Thyroid gland (tissue), 4 donors: ENCODE results near the gene LTF. TPM values are rescaled to one million over a fixed set of nuclear protein-coding genes. Genes with fewer than 3 reads are reported as not detected.
"Not testable (repeated sequence)": the region's sequence is repeated elsewhere in the genome, so short reads cannot be mapped to it uniquely, and the experiment has no call there.

Experiments
- DNase-seq, 2 donors: peaks; one replicate each; pipeline ENCODE4 v3.0.0-alpha.2; 2019
- H3K27ac ChIP-seq, 3 donors: fragments of 200-600 bp; sonication (generic); 1 replicate in 2 of 3; 2 replicates in 1 of 3; pipeline ENCODE4 v1.5.1; 2016 to 2019; ENCODE audit warnings: mild to moderate bottlenecking in 1 of 3, moderate library complexity in 1 of 3
- H3K27me3 ChIP-seq: fragments of 200-600 bp; sonication (generic); one replicate; pipeline ENCODE4 v1.5.1; 2019
- H3K36me3 ChIP-seq, 2 donors: fragments of 200-600 bp; sonication (generic); one replicate each; pipeline ENCODE4 v1.5.1; 2016 to 2019
- H3K4me1 ChIP-seq, 2 donors: fragments of 200-600 bp; sonication (generic); one replicate each; pipeline ENCODE4 v1.5.1; 2017 to 2019
- H3K4me3 ChIP-seq, 3 donors: fragments of 200-600 bp; sonication (generic); replicated peaks in 1 of 3; 1 replicate in 2 of 3; 2 replicates in 1 of 3; pipeline ENCODE4 v1.5.1; 2016; ENCODE audit warnings: mild to moderate bottlenecking in 1 of 3
- H3K9me3 ChIP-seq: fragments of 200-600 bp; sonication (generic); one replicate; pipeline ENCODE4 v1.5.1; 2017
- POLR2A ChIP-seq, 2 donors: fragments of 450-650 bp; IDR thresholded peaks; one replicate each; pipeline ENCODE4 v1.6.1; 2017; ENCODE audit warnings: antibody characterized with exemption in 2 of 2, mild to moderate bottlenecking in 2 of 2, moderate library complexity in 1 of 2
- WGBS, 2 donors: methylation state at CpG; one replicate each; pipeline ENCODE4 v1.1.5; 2017; 5-methylcytosine and 5-hydroxymethylcytosine counted together
- intact Hi-C: fragments of 100-400 bp; cut with DNase I; formaldehyde crosslinking; loops from one replicate; pipeline ENCODE4 v1.15.1; 2023
- total RNA-seq, 4 donors: library from RNA; depleted of rRNA; stranded (reverse); fragments of >200 nt; gene quantifications; one replicate each; pipeline ENCODE4 v1.2.3, GENCODE V29; 2016
- TF ChIP-seq, protein P1 (sequence below), 6 experiments: fragments of 200-600 bp in 3 of 6; fragments of 450-650 bp in 3 of 6; sonication (generic) in 3 of 6; IDR thresholded peaks; one replicate each; pipeline ENCODE4 v1.5.1; 2016 to 2019; ENCODE audit warnings: antibody characterized with exemption in 6 of 6, mild to moderate bottlenecking in 2 of 6, inconsistent platforms in 1 of 6, moderate library complexity in 1 of 6

Gene LTF
- total RNA-seq, 4 donors from 2014 or later, result 6.3 to 48.6 (median 32.5) TPM

DNA sequence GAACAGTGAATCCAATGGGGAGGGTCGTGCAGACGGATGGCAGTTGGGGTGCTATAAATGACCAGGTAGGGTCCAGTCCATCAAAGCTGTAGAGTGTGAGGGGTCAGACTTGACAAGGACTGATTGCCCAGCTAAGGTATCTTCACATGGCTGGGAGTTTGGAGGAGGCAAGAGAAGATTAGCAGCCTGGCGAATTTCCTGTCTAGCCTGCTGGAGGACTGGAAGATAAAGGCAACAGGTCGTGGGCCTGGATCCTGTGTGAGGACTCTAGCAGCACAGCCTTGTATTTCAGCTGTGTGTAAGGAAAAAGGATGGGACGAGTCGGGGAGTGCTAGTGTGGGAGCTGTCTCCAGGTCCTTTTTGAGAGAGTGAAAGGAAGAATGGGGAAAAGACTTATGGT, 75.4 kb downstream of the LTF start:
- H3K4me3 ChIP-seq, result no peak overlapping the region
- DNase-seq, result no peak
- no peaks in the 10 kb centered on the region for H3K27me3 ChIP-seq
- WGBS, 2 donors, result 89 to 90% methylated on average over 6 of the region's 6 CpGs
- H3K36me3 ChIP-seq, result no peaks in the 10 kb centered on the region
- H3K9me3 ChIP-seq, result no peaks in the 10 kb centered on the region
- TF ChIP-seq POLR2A (IDR thresholded peaks at IDR 0.05), result no peak
- TF ChIP-seq, protein P1, sequence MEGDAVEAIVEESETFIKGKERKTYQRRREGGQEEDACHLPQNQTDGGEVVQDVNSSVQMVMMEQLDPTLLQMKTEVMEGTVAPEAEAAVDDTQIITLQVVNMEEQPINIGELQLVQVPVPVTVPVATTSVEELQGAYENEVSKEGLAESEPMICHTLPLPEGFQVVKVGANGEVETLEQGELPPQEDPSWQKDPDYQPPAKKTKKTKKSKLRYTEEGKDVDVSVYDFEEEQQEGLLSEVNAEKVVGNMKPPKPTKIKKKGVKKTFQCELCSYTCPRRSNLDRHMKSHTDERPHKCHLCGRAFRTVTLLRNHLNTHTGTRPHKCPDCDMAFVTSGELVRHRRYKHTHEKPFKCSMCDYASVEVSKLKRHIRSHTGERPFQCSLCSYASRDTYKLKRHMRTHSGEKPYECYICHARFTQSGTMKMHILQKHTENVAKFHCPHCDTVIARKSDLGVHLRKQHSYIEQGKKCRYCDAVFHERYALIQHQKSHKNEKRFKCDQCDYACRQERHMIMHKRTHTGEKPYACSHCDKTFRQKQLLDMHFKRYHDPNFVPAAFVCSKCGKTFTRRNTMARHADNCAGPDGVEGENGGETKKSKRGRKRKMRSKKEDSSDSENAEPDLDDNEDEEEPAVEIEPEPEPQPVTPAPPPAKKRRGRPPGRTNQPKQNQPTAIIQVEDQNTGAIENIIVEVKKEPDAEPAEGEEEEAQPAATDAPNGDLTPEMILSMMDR (IDR thresholded peaks at IDR 0.05), result no peak
- peaks cover 7 to 23% of the 10 kb centered on the region in 2 donors for H3K4me1 ChIP-seq
- no peak overlapping the region for H3K27ac ChIP-seq
- intact Hi-C loops, result no loop called here

DNA sequence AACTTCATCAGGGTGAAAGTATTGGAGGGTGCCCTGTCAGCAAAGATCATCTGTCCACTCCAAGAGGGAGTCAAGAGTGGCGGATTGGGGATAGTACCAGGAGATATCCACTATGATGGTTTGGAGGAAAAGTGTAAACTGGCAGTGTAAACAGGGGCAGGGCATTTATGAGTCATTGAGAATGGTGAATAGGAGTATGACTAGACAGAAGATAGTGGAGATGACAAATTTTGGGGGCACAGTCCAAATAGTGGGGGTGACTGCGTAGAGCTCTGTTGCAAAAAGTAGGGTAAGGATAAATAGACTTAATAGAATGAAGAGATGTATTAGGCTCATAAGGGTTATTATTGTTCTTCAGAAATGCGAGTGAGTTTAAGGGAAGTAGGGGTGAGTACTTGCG, 75.9 kb downstream of the LTF start:
- WGBS, 2 donors, result 91 to 92% methylated on average over 4 of the region's 4 CpGs
- peaks cover 6 to 22% of the 10 kb centered on the region in 2 donors for H3K4me1 ChIP-seq
- H3K9me3 ChIP-seq, H3K27me3 ChIP-seq, H3K4me3 ChIP-seq, intact Hi-C loops, DNase-seq, H3K36me3 ChIP-seq: not testable (repeated sequence)
- peak overlapping the region in 2 of 3 donors; percentile 36 to 40 for H3K27ac ChIP-seq

DNA sequence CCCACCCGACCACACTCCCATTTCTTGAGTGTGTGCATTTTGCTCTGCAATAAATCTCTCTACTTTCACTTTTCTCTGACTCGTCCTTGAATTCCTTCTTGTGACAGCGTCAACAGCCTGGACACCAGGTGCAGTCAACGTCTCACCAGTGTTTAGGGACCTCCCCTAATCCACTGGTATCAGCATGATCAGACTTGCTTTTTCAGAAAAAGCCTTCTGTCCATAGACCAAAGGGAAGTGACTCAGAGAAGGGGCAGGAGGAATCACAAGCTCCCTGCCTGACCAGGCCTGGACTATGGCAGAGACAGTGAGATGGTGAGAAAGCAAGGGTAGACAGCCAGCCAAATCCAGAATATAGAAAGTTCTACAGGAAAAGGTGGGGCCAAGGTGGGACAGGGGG, 78.5 kb downstream of the LTF start:
- no peak for TF ChIP-seq POLR2A (IDR thresholded peaks at IDR 0.05)
- TF ChIP-seq, protein P1 (IDR thresholded peaks at IDR 0.05), result no peak
- Histone ChIP-seq H3K27ac (no peak overlapping the region), H3K27me3 (no peaks in the 10 kb centered on the region), H3K36me3 (no peaks in the 10 kb centered on the region), H3K4me3 (no peak overlapping the region), H3K4me1 (peaks cover 9 to 33% of the 10 kb centered on the region in 2 donors), H3K9me3 (no peaks in the 10 kb centered on the region)
- DNase-seq, result peak in 1 of 2 donors; percentile 5
- intact Hi-C loops, result no loop called here
- WGBS, 2 donors, result 54 to 67% methylated on average over 4 of the region's 4 CpGs

Other genes with a start within 250 kb of the LTF start
- gene CCR3, start 222.4 kb downstream of the LTF start, total RNA-seq, result not detected
- 1 to 10 TPM in 3 of 4 donors, under 1 TPM in 1; 0.89 to 4.4 (median 1.8) TPM for gene CCR2, start 110.8 kb downstream of the LTF start, total RNA-seq
- gene CCR5, start 94.0 kb downstream of the LTF start, total RNA-seq, result under 1 TPM in 3 of 4 donors, not detected in 1; 0.40 to 0.56 (median 0.49) TPM
- 1 to 10 TPM in 1 of 4 donors, under 1 TPM in 3; 0.33 to 1.5 (median 0.81) TPM for gene CCRL2, start 57.6 kb downstream of the LTF start, total RNA-seq
- not detected for gene RTP3, start 33.1 kb upstream of the LTF start, total RNA-seq
- gene LRRC2, start 101.4 kb upstream of the LTF start, total RNA-seq, result 10 to 100 TPM; 25.0 to 37.4 (median 31.0) TPM
- 1 to 10 TPM in 1 of 4 donors, under 1 TPM in 1, not detected in 2; 0.22 to 1.1 TPM for gene FAM240A, start 147.6 kb upstream of the LTF start, total RNA-seq
- gene ALS2CL, start 228.8 kb upstream of the LTF start, total RNA-seq, result 10 to 100 TPM; 55.8 to 68.5 (median 63.7) TPM
- gene TMIE, start 236.5 kb upstream of the LTF start, total RNA-seq, result 1 to 10 TPM in 2 of 4 donors, under 1 TPM in 1, not detected in 1; 0.83 to 1.3 (median 1.1) TPM